Calu3 (cell line): ENCODE results near the gene RETREG3. TPM values are rescaled to one million over a fixed set of nuclear protein-coding genes. Genes with fewer than 3 reads are reported as not detected.
"Not testable (repeated sequence)": the region's sequence is repeated elsewhere in the genome, so short reads cannot be mapped to it uniquely, and the experiment has no call there.

ENCODE experiments used
- BruUV-seq: library from RNA; stranded (reverse); fragments of 400-500 nt; replicated peaks from 2 replicates; lab custom pipeline; 2021; lab: Mats Ljungman, UMichigan
- CTCF ChIA-PET: fragments of 300-600 bp; sonication (Branson Sonifier 250); formaldehyde crosslinking; loops from one replicate; lab custom pipeline; 2022; ENCODE audit warnings: antibody characterized with exemption; lab: Charles Lee
- DNase-seq: peaks from one replicate; pipeline ENCODE4 v3.0.0; 2022
- H3K27ac Mint-ChIP-seq: one replicate; pipeline ENCODE4 v1.8.0; 2022; ENCODE audit warnings: mixed read lengths; ENCODE audit not compliant: unreplicated experiment
- H3K27me3 Mint-ChIP-seq: one replicate; pipeline ENCODE4 v1.8.0; 2022; ENCODE audit warnings: mixed read lengths; ENCODE audit not compliant: unreplicated experiment
- H3K36me3 Mint-ChIP-seq: one replicate; pipeline ENCODE4 v1.8.0; 2022; ENCODE audit warnings: mild to moderate bottlenecking, moderate library complexity, mixed read lengths; ENCODE audit not compliant: insufficient read depth, unreplicated experiment
- H3K4me1 Mint-ChIP-seq: one replicate; pipeline ENCODE4 v1.8.0; 2022; ENCODE audit warnings: mild to moderate bottlenecking, low read depth, mixed read lengths; ENCODE audit not compliant: unreplicated experiment
- H3K4me3 Mint-ChIP-seq: one replicate; pipeline ENCODE4 v1.8.0; 2022; ENCODE audit warnings: mild to moderate bottlenecking, low read depth, moderate library complexity, mixed read lengths; ENCODE audit not compliant: unreplicated experiment
- H3K9me3 Mint-ChIP-seq: one replicate; pipeline ENCODE4 v1.8.0; 2022; ENCODE audit warnings: low read depth, mixed read lengths; ENCODE audit not compliant: unreplicated experiment
- CTCF ChIP-seq: fragments of 200-600 bp; IDR thresholded peaks from one replicate; pipeline ENCODE4 v1.8.0; 2022; ENCODE audit warnings: antibody characterized with exemption; ENCODE audit not compliant: unreplicated experiment
- intact Hi-C: fragments of 100-400 bp; cut with micrococcal nuclease; formaldehyde crosslinking; loops from one replicate; pipeline ENCODE4 v1.10.0; 2022; ENCODE audit not compliant: unreplicated experiment
- total RNA-seq: library from RNA; stranded (reverse); gene quantifications from 2 replicates; pipeline ENCODE4 v1.2.3, GENCODE V29; 2022

The RETREG3 gene
- total RNA-seq, 1 experiment from 2014 or later, result 71.2 TPM

GRCh38 chr17:42640121-42640520 lies 30.9 kb upstream of the RETREG3 start:
- no peak for TF ChIP-seq CTCF
- Mint-ChIP-seq H3K4me3 (no peak overlapping the region), H3K9me3 (no peaks in the 10 kb centered on the region), H3K4me1 (no peaks in the 10 kb centered on the region), H3K27ac (no peak overlapping the region), H3K36me3 (no peaks in the 10 kb centered on the region), H3K27me3 (peaks cover 43% of the 10 kb centered on the region)
- intact Hi-C loops, result no loop called here
- DNase-seq, result no peak
- no TSS peak for BruUV-seq
- CTCF ChIA-PET, result no interaction called here

- no peak for TF ChIP-seq CTCF
These were observed 30.4 kb upstream of the RETREG3 start for GRCh38 chr17:42639525-42640113.

GRCh38 chr17:42632949-42633444 lies 23.8 kb upstream of the RETREG3 start:
- H3K9me3 Mint-ChIP-seq, result no peaks in the 10 kb centered on the region
- CTCF ChIA-PET, result interaction anchor here (0.7 to 1.4 kb wide), 4 partner anchors 28 to 330 kb away, joined by 3 to 12 read pairs (median 4); no protein-coding TSS in a partner anchor
- no peak overlapping the region for H3K27ac Mint-ChIP-seq
- H3K36me3 Mint-ChIP-seq, result no peaks in the 10 kb centered on the region
- no peaks in the 10 kb centered on the region for H3K27me3 Mint-ChIP-seq
- TF ChIP-seq CTCF, result no peak
- no TSS peak for BruUV-seq
- no peak for DNase-seq
- H3K4me3 Mint-ChIP-seq, result no peak overlapping the region
- no peaks in the 10 kb centered on the region for H3K4me1 Mint-ChIP-seq
- intact Hi-C loops, result no loop called here

More at GRCh38 chr17:42639525-42640113, 30.4 kb upstream of the RETREG3 start:
- no peaks in the 10 kb centered on the region for H3K4me1 Mint-ChIP-seq
- BruUV-seq, result no TSS peak
- CTCF ChIA-PET, result interaction anchor here (0.6 kb wide), 1 partner anchor 830 kb away, joined by 5 read pairs; no protein-coding TSS in a partner anchor
- no peak overlapping the region for H3K4me3 Mint-ChIP-seq
- no peaks in the 10 kb centered on the region for H3K9me3 Mint-ChIP-seq
- no peak for DNase-seq
- H3K36me3 Mint-ChIP-seq, result no peaks in the 10 kb centered on the region
- intact Hi-C loops, result no loop called here
- peaks cover 43% of the 10 kb centered on the region for H3K27me3 Mint-ChIP-seq
- no peak overlapping the region for H3K27ac Mint-ChIP-seq

GRCh38 chr17:42629411-42630009 lies 20.3 kb upstream of the RETREG3 start:
- Mint-ChIP-seq H3K9me3 (no peaks in the 10 kb centered on the region), H3K27ac (no peak overlapping the region), H3K4me1 (peaks cover under 1% of the 10 kb centered on the region), H3K27me3 (no peaks in the 10 kb centered on the region), H3K36me3 (no peaks in the 10 kb centered on the region), H3K4me3 (no peak overlapping the region)
- TF ChIP-seq CTCF, result no peak
- no TSS peak for BruUV-seq
- CTCF ChIA-PET, result no interaction called here
- DNase-seq, result no peak
- intact Hi-C loops, result no loop called here

- DNase-seq, H3K27ac Mint-ChIP-seq: not testable (repeated sequence)
- CTCF ChIA-PET, result interaction anchor here (0.6 to 0.7 kb wide), 2 partner anchors 17 to 18 kb away, joined by 3 to 6 read pairs; partner anchors contain the start of genes RETREG3 and TUBG1
These were observed 18.0 kb upstream of the RETREG3 start for GRCh38 chr17:42627032-42627764.

More at GRCh38 chr17:42627032-42627764, 18.0 kb upstream of the RETREG3 start:
- H3K4me3 Mint-ChIP-seq, H3K36me3 Mint-ChIP-seq, intact Hi-C loops, H3K27me3 Mint-ChIP-seq, BruUV-seq, H3K9me3 Mint-ChIP-seq: not testable (repeated sequence)
- H3K4me1 Mint-ChIP-seq, result peaks cover 13% of the 10 kb centered on the region
